Adrenal gland (tissue), 5 donors: ENCODE measurements around the gene ATP4A.

Experiments used
- CTCF ChIP-seq, 6 experiments: fragments of 450-650 bp in 4 of 6; fragments of 200-600 bp in 2 of 6; sonication (generic) in 1 of 6; IDR thresholded peaks; 1 replicate in 5 of 6; 2 replicates in 1 of 6; pipeline versions ENCODE4 v1.5.1 to v1.8.0; 2016 to 2021; ENCODE audit warnings: antibody characterized with exemption in 6 of 6, mild to moderate bottlenecking in 2 of 6, moderate library complexity in 1 of 6
- POLR2A ChIP-seq, 2 donors: fragments of 450-650 bp; IDR thresholded peaks; one replicate each; pipeline ENCODE4 v1.6.1; 2017; ENCODE audit warnings: antibody characterized with exemption in 2 of 2, mild to moderate bottlenecking in 2 of 2, moderate library complexity in 1 of 2
- donor health status: DM: no; HTN: no; CAD: no.

GRCh38 chr19:35533201-35533821 is 30.1 kb downstream of the ATP4A start, which contains the start of gene GAPDHS:
- no peak for TF ChIP-seq POLR2A (IDR thresholded peaks at IDR 0.05)
- TF ChIP-seq CTCF (IDR thresholded peaks at IDR 0.05), result no peak
